Measurements from ENCODE around the gene ITPR1.
A peak's percentile ranks its signal among the peaks of the same experiment; 100 is the strongest.

GRCh38 chr3:4741404-4742307, 248.5 kb downstream of the ITPR1 start:
- TF ChIP-seq SIN3A (IDR thresholded peaks at IDR 0.05; ENCODE audit: borderline replicate concordance, insufficient read depth, low read length) (0 out of 2 replicates have a peak, but pooled peaks have one; percentile 5), POLR2AphosphoS5 (IDR thresholded peaks at IDR 0.05; ENCODE audit: low read depth, low read length) (no peak)

Measured in PFSK-1 (cell line).